GM23248 (cell line): ENCODE data around the gene MSI1.

Experiments used
- EZH2 ChIP-seq: fragments of 200-600 bp; sonication (generic); IDR thresholded peaks from 2 replicates; pipeline ENCODE4 v1.6.1; 2018; ENCODE audit warnings: antibody characterized with exemption, mild to moderate bottlenecking; ENCODE audit not compliant: insufficient read depth, poor library complexity, severe bottlenecking
- EZH2phosphoT487 ChIP-seq: fragments of 200-600 bp; sonication (generic); IDR thresholded peaks from 2 replicates; pipeline ENCODE4 v1.6.1; 2018; ENCODE audit warnings: antibody characterized with exemption, moderate library complexity, mild to moderate bottlenecking, low read depth; ENCODE audit not compliant: insufficient read depth

- TF ChIP-seq EZH2phosphoT487 (no peak), EZH2 (no peak)
These were observed 29.0 kb upstream of the MSI1 start for GRCh38 chr12:120397824-120398540.
